GM12873 (cell line): ENCODE data around the gene RAD50.

Experiments used
- CTCF ChIP-seq: IDR thresholded peaks from 2 replicates; pipeline ENCODE4 v1.5.1; 2012; ENCODE audit warnings: low read depth, mild to moderate bottlenecking, moderate library complexity, low read length, control low read depth; ENCODE audit not compliant: insufficient read depth; ENCODE audit errors: missing control alignments

Gene RAD50

GRCh38 chr5:132684491-132684890, 127.7 kb downstream of the RAD50 start:
- TF ChIP-seq CTCF, result no peak

GRCh38 chr5:132684922-132685720, 128.3 kb downstream of the RAD50 start:
- TF ChIP-seq CTCF, result no peak

- no peak for TF ChIP-seq CTCF
Measured at GRCh38 chr5:132686193-132686592, 129.4 kb downstream of the RAD50 start.

- no peak for TF ChIP-seq CTCF
Measured at GRCh38 chr5:132687995-132688394, 131.2 kb downstream of the RAD50 start.

- no peak for TF ChIP-seq CTCF
Measured at GRCh38 chr5:132688536-132689339, 132.0 kb downstream of the RAD50 start.

- TF ChIP-seq CTCF, result no peak
Measured at GRCh38 chr5:132689513-132689912, 132.7 kb downstream of the RAD50 start.

GRCh38 chr5:132690156-132690555, 133.4 kb downstream of the RAD50 start:
- TF ChIP-seq CTCF, result no peak
